AG09309 (cell line): Measurements from ENCODE around the gene TMEM37.

Source experiments
- DNase-seq: peaks from one replicate; pipeline ENCODE4 v3.0.0-alpha.2; 2010; ENCODE audit warnings: low read depth
- H3K4me3 ChIP-seq: 2 replicates; pipeline ENCODE4 v1.5.1; 2011; ENCODE audit warnings: mild to moderate bottlenecking, low read depth, low read length, moderate library complexity; ENCODE audit not compliant: control insufficient read depth
- TF ChIP-seq, protein P1 (sequence below): IDR thresholded peaks from 2 replicates; pipeline ENCODE4 v1.5.1; 2011; ENCODE audit warnings: mild to moderate bottlenecking, low read depth, low read length, inconsistent platforms; ENCODE audit not compliant: insufficient read depth, control insufficient read depth; ENCODE audit errors: missing control alignments

The TMEM37 gene

DNA sequence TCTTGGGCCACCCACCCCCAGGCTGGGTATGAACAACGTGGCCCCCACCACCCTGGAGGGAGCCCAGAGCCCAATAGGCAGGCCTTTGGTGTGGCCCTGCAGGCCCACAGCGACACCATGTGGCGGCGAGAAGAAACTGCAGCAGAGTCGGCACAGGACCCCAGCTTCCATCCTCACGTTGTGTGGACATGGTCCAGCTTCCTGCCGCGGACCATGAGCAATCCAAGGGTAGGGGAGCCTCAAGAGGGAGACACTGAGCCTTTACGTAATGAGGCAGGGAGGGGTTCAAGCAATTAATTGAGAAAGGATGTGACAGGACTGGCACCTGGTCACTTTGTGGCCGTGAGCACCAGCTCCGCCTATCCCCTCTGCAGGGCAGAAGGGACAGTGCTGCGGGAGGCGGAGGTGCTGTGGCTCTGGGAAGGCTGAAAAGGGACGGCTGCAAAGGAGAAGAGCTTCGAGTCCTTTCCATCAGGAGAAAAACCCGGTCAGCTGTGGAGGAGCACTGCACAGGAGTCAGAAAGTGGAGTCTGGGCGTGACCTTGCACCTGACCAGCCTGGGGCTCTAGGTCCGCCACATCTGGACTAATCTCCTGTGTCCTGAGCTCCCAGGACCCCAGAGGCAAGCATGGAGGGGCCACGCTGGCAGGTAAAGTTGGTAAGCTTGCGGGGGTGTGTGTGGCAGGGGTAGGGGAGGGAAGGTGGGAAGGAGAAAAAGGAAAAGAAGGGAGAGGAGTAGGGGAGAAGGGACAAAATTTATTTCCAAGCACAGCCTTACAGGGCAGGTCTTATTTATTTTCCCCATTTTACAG is 44.9 kb downstream of the TMEM37 start:
- no peak for DNase-seq
- TF ChIP-seq, protein P1, sequence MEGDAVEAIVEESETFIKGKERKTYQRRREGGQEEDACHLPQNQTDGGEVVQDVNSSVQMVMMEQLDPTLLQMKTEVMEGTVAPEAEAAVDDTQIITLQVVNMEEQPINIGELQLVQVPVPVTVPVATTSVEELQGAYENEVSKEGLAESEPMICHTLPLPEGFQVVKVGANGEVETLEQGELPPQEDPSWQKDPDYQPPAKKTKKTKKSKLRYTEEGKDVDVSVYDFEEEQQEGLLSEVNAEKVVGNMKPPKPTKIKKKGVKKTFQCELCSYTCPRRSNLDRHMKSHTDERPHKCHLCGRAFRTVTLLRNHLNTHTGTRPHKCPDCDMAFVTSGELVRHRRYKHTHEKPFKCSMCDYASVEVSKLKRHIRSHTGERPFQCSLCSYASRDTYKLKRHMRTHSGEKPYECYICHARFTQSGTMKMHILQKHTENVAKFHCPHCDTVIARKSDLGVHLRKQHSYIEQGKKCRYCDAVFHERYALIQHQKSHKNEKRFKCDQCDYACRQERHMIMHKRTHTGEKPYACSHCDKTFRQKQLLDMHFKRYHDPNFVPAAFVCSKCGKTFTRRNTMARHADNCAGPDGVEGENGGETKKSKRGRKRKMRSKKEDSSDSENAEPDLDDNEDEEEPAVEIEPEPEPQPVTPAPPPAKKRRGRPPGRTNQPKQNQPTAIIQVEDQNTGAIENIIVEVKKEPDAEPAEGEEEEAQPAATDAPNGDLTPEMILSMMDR, result peak; percentile 92
- no peak overlapping the region for H3K4me3 ChIP-seq

DNA sequence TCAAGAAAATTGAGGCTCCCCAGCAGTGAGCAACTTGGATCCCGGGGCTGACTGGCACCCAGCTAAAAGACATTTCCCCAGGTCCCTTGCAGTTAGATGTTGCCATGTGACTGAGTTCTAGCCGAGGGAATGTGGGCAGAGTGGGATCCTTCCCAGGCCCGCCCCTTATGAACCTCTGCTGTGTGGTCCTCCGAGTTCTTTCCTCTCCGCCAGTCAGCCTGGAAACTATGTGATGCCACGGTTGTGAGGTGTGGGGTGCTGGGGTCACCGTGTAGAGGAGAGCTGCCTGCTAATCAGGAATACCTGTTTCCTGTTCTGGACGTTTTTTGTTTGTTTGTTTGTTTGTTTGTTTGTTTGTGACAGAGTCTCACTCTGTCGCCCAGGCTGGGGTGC is 45.5 kb downstream of the TMEM37 start:
- TF ChIP-seq, protein P1, result no peak
- DNase-seq, result no peak
- H3K4me3 ChIP-seq, result no peak overlapping the region

DNA sequence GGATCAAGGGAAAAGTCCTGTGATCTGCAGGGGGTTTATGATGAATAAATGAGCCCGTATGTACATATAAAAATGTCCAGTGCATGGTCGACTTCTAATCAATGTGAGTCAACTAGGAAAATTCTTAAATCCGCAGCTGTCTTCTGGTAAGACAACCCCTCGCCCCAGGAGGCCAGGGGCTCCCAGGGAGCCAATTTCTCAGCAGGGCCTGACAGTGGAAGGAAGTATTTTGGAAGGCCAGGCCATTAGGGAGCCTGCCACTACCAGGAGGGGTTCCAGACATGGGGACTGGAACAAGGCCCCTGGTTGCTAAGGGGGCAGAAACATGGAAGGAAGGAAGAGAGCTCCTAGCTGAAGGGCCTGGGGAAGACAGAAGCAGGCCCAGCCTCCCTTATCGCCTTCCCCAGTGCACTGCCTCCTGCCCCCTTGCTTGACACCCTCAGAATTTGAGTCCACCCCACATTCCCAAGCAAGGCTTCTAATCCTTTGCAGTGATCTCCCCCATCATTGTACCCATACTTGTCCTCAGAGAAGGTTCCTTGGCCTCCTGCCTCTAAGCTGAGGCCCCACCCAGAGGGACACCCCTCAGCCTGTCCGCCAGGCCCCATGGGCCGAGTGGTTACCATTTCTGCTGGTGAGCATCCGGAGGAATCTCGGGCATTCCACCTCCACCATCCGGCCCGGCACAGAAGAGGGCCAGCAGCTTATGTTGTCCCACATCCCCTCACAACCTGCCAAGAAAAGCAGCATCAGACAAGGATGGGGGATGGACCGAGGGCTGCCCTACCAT is 46.7 kb downstream of the TMEM37 start:
- DNase-seq, result no peak
- TF ChIP-seq, protein P1, result no peak
- H3K4me3 ChIP-seq, result no peak overlapping the region

DNA sequence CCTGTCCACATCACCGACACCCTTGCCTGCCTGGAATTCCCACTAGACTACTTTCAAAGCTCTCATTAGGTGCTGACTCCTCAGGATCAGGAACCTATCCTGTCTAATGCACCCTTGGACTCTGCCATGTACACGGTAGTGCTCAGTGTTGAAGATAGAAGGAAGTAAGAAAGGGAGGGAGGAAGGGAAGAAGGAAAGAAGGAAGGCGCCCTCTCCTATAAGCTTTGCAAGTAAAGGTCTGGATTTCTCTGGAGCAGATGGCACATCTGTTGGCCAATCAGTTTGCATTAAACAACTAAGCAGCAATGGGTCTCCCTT is 47.3 kb downstream of the TMEM37 start:
- H3K4me3 ChIP-seq, result no peak overlapping the region
- no peak for DNase-seq
- TF ChIP-seq, protein P1, result no peak

DNA sequence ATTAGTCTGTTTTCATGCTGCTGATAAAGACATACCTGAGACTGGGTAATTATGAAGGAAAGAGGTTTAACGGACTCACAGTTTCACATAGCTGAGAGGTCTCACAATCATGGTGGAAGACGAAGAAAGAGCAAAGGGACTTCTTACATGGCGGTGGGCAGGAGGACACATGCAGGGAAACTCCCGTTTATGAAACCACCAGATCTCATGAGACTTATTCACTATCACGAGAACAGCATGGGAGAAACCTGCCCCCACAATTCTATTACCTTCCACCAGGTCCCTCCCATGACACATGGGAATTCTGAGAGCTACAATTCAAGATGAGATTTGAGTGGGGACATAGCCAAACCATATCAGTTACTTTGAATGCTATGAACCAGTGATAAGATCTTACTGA is 48.5 kb downstream of the TMEM37 start:
- TF ChIP-seq, protein P1, result no peak
- no peak overlapping the region for H3K4me3 ChIP-seq

DNA sequence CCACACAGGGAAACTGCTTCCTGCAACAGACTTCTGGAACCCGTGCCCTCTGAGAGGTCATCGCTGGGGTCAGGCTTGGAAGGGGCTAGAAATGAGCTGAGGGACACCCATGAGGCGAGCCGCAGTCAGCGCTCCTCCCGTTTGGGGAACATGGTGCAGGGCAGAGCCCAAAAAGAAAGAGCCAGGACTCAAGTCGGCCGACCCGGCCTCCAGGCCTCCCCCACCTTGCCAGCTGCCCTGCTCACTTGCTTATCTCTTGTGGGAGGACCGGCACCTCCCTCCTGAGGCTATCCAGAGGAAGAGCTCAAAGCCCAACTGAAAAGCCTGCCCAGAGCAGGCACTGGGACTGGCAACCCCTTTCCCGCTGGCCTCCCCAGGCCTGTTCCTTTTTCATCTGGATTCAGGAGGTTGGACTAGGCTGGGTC is 49.1 kb downstream of the TMEM37 start:
- no peak overlapping the region for H3K4me3 ChIP-seq
- TF ChIP-seq, protein P1, result no peak
- no peak for DNase-seq

More for the DNA sequence above, 48.5 kb downstream of the TMEM37 start:
- DNase-seq, result no peak
